NCI-H82 treated with DMSO at 0.1 percent for 48 hours (cell line): ENCODE data around the gene NOX5.
"Not testable (repeated sequence)": the region's sequence is repeated elsewhere in the genome, so short reads cannot be mapped to it uniquely, and the experiment has no call there.

Source experiments
- DNase-seq: peaks from one replicate; lab custom pipeline; 2025; ENCODE audit not compliant: unreplicated experiment; lab: John Stamatoyannopoulos, UW

The NOX5 gene

GRCh38 chr15:69014454-69014853 lies at the start of gene NOX5:
NOX5 (plus strand) TSS chr15:69014695; CDS start chr15:69014736, 41 bp downstream.
- no peak for DNase-seq

GRCh38 chr15:68966996-68967395 lies 47.5 kb upstream of the NOX5 start:
- no peak for DNase-seq

GRCh38 chr15:68967948-68968347 lies 46.5 kb upstream of the NOX5 start:
- DNase-seq = no peak

- no peak for DNase-seq
These were observed 45.2 kb upstream of the NOX5 start for GRCh38 chr15:68969298-68969697.

- no peak for DNase-seq
These were observed 42.1 kb upstream of the NOX5 start for GRCh38 chr15:68972201-68973065.

GRCh38 chr15:68975651-68976160 lies 38.8 kb upstream of the NOX5 start:
- not testable (repeated sequence) for DNase-seq

GRCh38 chr15:68977426-68977825 lies 37.1 kb upstream of the NOX5 start:
- not testable (repeated sequence) for DNase-seq

GRCh38 chr15:68979006-68979405 lies 35.5 kb upstream of the NOX5 start:
- no peak for DNase-seq

- DNase-seq = no peak
These were observed 34.7 kb upstream of the NOX5 start for GRCh38 chr15:68979816-68980215.

GRCh38 chr15:68980786-68981185 lies 33.7 kb upstream of the NOX5 start:
- DNase-seq = no peak

GRCh38 chr15:68981941-68982340 lies 32.6 kb upstream of the NOX5 start:
- DNase-seq = peak; percentile 77

GRCh38 chr15:68982976-68983563 lies 31.4 kb upstream of the NOX5 start:
- peak; percentile 56 for DNase-seq

GRCh38 chr15:68983961-68984481 lies 30.5 kb upstream of the NOX5 start:
- DNase-seq = no peak

- no peak for DNase-seq
These were observed 29.9 kb upstream of the NOX5 start for GRCh38 chr15:68984586-68984985.

GRCh38 chr15:68985361-68985891 lies 29.1 kb upstream of the NOX5 start:
- DNase-seq = no peak

- no peak for DNase-seq
These were observed 28.2 kb upstream of the NOX5 start for GRCh38 chr15:68986322-68986721.

- no peak for DNase-seq
These were observed 27.4 kb upstream of the NOX5 start for GRCh38 chr15:68987120-68987519.

- no peak for DNase-seq
These were observed 26.8 kb upstream of the NOX5 start for GRCh38 chr15:68987676-68988075.

- DNase-seq = no peak
These were observed 24.8 kb upstream of the NOX5 start for GRCh38 chr15:68989541-68990230.

- DNase-seq = no peak
These were observed 24.1 kb upstream of the NOX5 start for GRCh38 chr15:68990231-68990991.
